ELF-1 (cell line): ENCODE data around the gene ZNF75A.

ENCODE experiments used
- DNase-seq: peaks from one replicate; pipeline ENCODE4 v3.0.0-alpha.2; 2016; ENCODE audit warnings: low read depth, low spot score

Gene ZNF75A

DNA sequence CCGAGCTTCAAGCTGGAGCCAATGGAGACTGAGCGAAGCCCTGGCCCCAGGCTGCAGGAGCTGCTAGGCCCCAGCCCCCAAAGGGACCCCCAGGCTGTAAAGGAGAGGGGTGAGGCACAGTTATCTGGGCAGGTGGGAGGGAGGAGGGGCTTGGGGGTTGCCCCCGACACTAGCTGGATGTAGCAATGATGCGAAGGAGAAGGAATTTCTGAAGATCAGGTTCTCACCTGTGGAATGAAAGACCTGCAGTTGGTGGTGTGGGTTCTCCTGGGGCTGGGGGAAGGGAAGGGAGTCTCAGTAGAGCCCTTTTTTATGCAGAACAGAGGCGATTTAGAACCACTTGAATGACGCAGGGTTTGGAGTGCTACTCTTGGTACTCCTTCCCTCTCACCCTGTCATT, 20.2 kb upstream of the ZNF75A start:
- DNase-seq: peak; percentile 44

DNA sequence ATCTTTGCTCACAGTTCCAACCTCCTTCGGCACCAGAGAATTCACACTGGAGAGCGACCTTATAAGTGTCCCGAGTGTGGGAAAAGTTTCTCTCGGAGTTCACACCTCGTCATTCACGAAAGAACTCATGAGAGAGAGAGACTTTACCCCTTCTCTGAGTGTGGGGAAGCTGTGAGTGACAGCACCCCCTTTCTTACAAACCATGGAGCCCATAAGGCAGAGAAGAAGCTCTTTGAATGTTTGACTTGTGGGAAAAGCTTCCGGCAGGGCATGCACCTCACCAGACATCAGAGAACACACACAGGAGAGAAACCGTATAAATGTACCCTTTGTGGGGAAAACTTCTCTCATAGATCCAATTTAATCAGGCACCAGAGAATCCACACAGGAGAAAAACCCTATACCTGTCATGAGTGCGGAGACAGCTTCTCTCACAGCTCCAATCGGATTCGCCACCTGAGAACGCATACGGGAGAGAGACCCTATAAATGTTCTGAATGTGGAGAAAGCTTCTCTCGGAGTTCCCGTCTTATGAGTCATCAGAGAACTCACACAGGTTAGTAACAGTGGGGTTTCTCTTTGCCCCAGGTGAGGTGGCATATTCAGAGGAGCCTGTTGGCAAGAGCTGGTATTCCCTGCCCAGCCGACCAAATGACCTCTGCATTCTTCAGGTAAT, 15.2 kb upstream of the ZNF75A start:
- DNase-seq: no peak

DNA sequence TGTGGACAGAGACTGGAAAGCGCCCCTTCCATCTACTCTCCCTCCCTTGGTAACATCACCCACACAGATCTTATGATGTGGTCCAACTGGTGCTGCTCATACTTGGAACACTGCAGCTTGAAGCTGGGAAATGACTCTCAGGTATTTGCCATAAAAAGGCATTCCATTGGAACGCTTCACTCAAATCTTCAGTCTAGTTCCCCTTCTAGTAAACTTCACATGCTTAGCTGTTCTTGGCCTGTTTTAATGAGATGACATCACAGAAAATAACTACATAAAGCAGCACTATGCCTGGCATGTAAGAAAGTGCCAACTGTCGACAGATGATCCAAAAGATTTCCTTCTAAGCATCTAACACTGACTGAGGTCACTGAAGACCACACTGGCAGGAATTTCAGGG, 12.7 kb upstream of the ZNF75A start:
- DNase-seq: no peak

DNA sequence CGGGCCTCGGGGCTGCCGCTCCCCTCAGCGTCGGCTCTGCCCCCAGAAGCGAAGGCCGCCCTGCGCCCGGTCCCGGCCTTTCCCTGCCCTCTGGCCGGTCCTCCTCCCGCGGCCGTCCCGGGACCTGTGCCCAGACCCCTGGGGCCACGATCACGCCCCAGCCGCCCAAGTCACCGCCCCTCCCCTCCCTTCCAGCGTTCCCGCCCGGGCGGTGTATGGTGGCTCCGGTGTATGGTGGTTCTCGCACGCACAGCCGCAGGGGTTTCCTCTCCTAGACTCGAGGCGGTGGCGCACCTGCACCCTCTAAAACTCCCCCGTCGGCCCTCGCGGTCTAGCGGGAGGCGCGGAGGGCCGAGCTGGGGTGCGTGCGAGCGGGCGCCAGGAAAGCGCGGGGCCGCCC, 10.1 kb upstream of the ZNF75A start:
- no peak for DNase-seq

DNA sequence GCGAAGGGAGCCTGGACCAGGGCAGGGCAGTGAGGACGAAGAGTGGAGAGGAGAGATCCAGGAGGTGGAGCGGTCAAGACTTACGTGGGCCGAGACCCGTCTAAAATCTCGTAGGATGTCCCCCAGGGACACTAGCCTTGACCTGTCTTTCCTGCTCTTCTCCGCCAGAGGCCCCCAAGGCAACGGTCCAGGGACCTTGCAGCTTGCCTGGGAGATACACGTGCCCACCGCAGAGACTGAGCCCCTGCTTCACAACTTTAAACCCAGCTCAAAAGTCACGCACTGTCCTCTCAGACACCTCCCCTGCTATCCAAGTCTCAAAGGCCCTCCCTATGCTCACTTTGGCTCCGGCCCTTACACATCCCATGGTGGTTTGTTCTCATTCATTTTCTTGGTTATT, 9.5 kb upstream of the ZNF75A start:
- DNase-seq: no peak

DNA sequence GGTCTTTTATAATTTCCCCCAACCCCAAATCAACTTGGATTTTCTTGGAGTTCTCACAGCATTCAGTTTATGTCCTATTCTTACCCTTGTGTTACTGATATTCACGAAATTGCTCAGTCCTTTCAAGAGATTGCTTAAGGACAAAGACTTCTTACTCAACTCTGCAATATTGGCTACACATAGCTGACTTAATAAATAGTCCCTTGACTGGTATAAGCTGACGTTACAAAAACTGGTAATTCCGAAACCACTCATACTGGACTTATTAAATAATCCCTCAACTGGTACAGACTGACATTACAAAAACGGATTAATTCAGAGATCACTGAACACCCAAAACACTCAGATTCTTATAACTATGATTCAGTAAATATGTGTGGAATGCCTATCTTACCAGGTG, 927 bp upstream of the ZNF75A start:
- no peak for DNase-seq

DNA sequence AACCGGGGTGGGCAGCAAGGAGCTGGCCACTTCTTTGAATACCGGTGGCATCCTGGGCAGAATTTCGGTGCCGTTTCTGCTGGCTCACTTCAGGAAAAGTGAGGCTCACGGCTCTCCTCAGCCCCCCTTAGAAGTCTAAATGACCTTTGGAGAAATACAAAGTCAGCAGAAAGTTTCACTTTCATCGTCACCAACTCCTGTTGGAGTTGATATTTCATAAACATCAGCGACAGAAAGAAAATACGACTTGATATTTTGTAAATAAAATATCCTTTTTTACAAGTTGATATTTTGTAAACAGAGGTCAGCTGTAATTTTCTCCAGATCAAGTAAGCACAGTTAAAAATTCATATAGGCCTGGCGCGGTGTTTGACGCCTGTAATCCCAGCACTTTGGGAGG, 781 bp downstream of the ZNF75A start:
- no peak for DNase-seq

DNA sequence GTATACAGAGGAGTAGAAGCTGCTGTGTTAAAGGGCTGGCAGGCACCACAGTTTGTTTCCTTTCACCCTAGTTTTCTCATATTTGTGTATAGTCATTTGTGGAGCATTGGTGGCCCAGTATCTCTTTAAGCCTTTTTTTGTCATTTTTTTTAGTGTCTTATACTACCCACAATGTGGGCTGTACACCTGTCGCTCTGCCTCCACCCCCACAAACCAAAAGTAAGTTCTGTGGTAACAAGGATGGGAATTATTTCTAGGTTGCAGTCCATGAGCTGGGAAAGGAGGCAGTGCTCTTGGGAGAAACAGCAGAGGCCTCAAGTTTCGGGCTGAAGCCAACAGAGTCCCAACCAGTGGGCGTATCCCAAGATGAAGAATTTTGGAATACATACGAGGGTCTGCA, 6.2 kb downstream of the ZNF75A start:
- DNase-seq: no peak

DNA sequence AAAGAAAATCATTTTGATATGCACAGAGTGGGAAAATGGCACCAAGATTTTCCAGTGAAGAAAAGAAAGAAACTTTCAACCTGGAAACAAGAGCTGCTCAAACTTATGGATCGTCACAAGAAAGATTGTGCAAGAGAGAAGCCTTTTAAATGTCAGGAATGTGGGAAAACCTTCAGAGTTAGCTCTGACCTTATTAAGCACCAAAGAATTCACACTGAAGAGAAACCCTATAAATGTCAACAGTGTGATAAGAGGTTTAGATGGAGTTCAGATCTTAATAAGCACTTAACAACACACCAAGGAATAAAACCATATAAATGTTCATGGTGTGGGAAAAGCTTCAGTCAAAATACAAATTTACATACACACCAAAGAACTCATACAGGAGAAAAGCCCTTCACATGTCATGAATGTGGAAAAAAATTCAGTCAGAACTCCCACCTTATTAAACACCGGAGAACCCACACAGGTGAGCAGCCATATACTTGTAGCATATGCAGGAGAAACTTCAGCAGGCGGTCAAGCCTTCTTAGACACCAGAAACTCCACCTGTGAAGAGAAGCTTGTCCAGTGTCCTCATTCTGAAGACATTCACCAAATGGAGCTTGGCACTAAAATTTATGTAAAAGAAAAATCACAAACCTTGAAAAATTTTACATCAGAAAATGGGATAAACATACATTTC, 12.2 kb downstream of the ZNF75A start:
- DNase-seq: no peak

DNA sequence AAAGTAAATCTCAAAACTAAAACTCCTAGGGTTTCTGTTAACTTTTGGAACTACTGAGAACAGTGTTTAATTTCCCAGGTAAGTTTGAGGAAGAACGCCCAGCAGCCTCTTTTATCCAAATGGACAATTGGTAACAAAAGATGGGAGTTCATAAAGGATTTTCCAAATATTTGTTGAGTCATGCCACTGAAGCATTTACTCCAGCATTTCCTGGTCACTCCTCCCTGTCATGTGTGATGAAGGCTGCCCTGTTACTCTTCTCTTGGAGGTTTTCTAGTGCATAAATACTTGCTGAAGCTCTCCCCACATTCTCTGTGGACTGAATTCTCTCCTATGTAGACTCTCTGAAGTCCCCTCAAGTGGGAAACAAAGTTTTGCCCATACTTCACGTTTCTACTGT, 16.5 kb downstream of the ZNF75A start:
- no peak for DNase-seq

DNA sequence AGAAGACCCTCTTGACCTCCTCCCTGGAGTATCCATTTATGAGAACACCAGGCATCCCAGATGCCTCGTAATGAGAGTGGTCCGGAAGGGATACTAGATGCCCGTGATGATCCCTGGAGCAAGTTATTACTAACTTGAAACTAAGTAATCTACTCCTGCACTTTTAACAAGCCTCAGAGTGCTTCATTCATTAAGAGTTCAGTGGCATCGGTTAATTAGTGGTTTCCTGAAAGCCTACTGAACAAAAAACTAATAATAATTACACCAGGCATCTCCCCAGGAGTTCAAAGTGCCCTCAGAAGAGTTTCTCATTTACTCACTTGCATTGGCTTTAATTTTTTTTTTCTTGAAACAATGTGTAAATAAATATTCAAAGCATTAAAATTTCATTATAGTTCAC, 22.2 kb downstream of the ZNF75A start:
- DNase-seq: no peak

DNA sequence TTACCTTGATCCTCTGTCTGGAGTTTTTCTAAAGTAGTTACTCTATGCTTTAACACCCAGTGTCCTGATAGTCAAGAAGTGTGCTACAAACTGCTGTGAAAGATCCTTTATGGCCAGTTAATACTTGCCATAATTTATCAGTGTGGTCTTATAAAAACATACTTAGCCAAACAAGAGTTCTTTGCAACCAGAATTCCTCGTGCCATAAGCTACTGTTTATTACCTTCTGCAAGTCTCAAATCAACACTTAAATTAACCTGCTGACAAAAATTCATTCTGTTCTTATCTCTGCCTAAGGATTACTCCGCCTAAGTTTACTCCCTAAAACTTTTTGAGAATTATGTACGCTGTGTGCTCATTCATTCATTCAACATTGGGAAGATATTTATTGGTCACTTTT, 22.8 kb downstream of the ZNF75A start:
- no peak for DNase-seq

DNA sequence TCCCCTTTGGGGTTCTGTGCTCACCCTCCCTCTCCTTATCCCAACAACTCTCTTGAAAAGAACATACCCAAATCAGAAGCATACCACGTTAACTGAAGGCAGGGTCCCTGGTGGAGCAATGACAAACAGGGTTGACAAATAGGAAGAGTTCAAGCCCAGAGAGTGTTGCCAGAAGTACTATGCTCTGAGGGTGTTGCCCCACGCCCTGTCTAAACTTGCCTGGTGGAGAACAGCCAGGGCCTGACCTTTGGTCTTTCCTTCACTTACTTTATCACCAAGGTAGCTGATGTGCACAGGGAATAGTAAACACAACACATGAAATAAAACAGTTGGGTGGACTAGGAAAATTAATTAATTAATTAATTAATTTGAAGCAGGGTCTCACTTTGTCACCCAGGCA, 23.3 kb downstream of the ZNF75A start:
- no peak for DNase-seq

DNA sequence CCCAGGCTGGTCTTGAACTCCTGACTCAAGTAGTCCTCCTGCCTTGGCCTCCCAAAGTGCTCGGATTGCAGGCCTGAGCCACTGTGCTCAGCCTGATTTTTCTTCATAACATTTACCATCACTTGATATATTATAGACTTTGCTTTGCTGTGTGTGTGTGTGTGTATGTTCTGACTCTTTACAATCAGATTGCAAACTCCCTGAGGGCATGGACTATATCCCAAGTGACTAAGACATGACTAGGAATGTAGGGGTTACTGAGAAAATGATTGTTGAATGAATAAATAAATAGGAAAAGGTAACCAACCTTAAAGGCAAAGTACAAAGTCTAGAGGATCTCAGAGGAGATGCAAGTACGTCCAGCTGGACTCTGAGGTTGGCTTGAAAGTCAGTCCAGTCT, 40.7 kb downstream of the ZNF75A start:
- no peak for DNase-seq

DNA sequence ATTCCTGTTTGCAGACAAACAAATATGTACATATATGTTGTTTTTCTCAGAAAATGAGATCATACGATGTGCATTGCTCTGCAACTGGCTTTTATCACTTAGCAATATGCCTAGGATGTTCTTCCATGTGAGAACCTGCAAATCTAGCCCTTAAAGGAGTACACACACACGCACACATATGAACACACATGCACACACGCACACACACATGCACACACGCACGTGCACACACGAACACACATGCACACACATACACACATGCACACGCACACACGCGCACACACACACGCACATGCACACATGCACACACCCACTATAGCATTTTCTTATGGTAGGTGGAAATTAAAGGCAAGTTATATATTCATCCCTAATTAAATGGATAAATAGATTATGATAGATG, 42.3 kb downstream of the ZNF75A start:
- DNase-seq: no peak

DNA sequence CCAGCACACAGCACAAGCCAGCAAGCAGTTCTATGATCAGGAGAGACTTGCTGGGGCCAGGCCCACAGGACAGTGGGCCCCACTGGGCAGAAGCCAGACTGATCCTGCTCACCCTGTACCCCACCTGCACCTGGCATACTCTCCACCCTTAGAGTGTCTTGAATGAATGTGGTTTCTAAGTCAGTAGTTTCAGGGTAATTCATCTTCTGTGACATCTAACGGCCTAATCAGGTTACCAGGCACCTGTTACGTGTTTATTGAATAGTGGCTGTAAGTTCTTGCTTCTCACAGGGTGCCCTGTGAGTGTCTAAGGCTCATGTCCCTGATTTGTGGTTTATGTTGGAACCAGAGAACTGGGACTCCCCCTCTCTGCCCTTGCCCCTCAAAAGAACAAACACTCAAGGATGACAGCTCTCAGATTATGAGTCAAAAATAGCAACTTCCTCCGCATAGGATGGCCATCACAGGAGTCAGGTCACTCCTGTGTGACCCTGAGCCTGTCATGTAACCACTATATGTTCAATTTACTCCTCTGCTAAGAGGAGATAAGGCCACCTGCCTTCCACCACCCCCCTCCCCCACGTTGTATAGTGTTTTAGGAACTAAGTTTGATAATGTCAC, 43.4 kb downstream of the ZNF75A start:
- DNase-seq: no peak

DNA sequence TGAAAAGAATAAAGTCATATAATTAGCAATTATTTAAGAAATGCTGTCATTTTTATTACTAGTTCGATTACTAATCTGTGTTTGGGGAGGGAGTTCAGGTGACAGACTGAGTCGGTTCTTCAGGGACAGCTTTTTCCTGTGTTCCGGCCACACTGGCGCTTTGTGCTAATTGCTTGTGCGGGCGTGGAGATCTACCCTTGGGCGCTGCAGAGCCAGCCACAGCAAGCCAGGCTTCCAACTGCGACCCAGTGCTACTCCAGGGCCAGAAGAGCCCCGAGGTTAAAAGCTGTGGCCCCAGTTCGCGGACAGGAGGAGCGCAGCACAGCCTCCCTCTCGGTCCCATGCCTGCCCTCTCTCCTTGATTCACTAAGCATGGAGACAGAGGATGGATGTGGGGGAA, 43.9 kb downstream of the ZNF75A start:
- peak; percentile 46 for DNase-seq

DNA sequence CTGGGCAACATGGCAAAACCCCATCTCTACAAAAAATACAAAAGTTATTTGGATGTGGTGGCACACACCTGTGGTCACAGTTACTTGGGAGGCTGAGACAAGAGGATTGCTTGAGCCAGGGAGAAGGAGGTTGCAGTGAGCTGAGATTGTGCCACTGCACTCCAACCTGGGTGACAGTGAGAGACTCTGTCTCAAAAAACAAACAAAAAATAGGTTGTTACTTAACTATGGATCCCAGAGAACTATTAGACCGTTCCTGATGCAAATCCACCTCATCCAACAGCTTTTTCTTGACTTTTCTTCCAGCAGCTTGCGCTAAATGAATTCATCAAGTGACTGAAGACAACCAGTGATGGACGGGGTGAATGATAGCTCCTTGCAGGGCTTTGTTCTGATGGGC, 50.3 kb downstream of the ZNF75A start, which contains the start of gene OR2C1:
OR2C1 (plus strand) TSS at position 301 of the 400 bp plus-strand sequence; CDS start at position 353, 52 bp downstream.
- no peak for DNase-seq

DNA sequence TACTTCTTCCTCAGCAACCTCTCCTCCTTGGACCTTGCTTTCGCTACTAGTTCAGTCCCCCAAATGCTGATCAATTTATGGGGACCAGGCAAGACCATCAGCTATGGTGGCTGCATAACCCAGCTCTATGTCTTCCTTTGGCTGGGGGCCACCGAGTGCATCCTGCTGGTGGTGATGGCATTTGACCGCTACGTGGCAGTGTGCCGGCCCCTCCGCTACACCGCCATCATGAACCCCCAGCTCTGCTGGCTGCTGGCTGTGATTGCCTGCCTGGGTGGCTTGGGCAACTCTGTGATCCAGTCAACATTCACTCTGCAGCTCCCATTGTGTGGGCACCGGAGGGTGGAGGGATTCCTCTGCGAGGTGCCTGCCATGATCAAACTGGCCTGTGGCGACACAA, 50.8 kb downstream of the ZNF75A start:
- DNase-seq: no peak

DNA sequence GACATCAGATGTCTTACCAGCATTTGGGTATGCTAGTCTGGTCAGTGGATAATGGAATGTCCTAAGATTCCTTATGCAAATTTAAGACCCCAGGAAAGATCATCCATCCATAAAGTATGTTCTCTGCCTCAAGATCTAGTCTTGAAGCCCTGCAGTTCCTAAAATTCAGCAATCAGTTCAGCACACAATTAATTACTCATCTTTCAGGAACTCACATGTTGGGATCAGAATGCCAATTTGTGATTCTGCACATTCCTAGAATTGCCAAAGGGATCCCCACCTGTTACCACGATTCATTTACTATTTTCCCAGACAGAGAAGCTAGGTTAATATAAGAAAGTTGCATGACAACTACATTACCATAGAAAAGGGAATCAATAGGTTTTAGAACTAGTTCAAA, 53.6 kb downstream of the ZNF75A start:
- DNase-seq: no peak

DNA sequence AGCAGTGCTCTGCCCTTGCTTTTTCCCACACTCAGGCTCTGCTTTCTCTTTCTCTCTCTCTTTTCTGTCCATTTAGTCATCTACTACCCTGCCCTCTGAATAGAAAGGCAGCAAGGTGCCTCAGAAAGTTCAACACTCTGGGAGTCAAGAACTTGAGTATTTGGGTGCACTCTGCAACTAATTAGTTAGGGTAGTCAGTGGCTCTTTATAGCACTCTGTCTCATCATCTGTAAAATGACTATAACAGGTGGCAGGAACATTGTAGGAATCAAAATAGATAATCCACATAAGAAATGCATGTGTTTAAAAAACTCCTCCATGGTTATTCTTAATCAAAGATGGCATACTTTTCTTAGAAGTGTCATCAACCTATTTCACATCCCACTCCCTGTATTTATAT, 57.6 kb downstream of the ZNF75A start:
- no peak for DNase-seq

DNA sequence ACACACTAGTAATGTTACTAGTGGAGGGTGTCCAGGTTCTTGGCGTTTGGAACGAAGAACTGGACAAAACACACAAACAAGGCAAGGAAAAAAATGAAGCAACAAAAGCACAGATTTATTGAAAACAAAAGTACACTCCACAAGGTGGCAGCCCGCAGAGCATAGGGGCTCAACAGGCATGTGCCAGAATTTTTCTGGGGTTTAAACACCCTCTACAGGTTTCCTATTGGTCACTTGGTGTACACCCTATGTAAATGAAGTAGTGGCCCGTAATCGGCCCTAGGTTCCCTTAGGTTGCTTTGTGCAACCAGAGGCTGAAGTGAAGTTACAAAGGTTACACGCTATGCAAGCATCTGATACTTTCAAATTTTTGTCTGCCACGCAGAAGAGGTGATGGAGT, 58.5 kb downstream of the ZNF75A start:
- no peak for DNase-seq

DNA sequence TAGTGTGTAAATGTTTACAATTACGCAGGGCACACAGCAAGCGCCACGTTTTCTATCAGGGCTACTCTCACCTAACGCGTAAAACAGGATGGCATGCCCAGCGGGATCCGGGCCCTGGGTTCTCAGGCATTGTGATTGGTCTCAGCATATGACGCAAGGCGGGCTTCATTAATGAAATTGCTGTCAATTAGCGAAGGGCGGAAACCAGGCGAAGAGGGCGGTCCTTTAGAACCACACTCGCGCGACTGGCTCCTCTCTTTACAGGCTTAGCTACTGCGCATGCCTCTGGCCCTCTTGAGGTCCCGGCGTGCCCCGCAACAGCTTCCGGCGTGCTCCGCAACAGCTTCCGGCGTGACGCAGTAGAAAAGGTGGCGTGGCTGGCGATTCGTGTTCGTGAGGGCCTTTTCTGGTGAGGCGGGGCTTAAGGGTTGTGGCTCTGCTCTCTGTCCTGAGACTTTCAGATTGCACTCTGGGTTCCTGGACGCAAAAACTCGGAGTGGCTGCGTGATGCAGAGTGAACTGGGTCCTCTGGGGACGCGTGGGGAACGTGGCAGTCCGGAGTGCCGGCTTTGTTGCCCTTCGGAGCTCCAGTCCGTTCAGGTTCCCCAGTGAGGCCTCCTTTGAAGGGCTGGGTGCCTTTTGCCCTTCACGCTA, 59.6 kb downstream of the ZNF75A start:
- peak; percentile 97 for DNase-seq
